NCI-H1092 treated with DMSO at 0.1 percent for 48 hours (cell line): ENCODE results near the gene SLC9A4.

ENCODE experiments used
- DNase-seq: peaks from one replicate; lab custom pipeline; 2025; lab: John Stamatoyannopoulos, UW

The SLC9A4 gene

GRCh38 chr2:102455061-102455670 lies 17.9 kb upstream of the SLC9A4 start:
- no peak for DNase-seq

GRCh38 chr2:102460467-102460866 lies 12.6 kb upstream of the SLC9A4 start:
- DNase-seq, result no peak

- DNase-seq, result no peak
These were observed 11.8 kb upstream of the SLC9A4 start for GRCh38 chr2:102461188-102461587.

- DNase-seq, result no peak
These were observed 9.9 kb upstream of the SLC9A4 start for GRCh38 chr2:102463160-102463559.

GRCh38 chr2:102470168-102470567 lies 2.9 kb upstream of the SLC9A4 start:
- no peak for DNase-seq

GRCh38 chr2:102473631-102474030 lies 605 bp downstream of the SLC9A4 start:
- no peak for DNase-seq

- no peak for DNase-seq
These were observed 1.8 kb downstream of the SLC9A4 start for GRCh38 chr2:102474785-102475184.

GRCh38 chr2:102478686-102479470 lies 5.9 kb downstream of the SLC9A4 start:
- no peak for DNase-seq

- DNase-seq, result no peak
These were observed 7.5 kb downstream of the SLC9A4 start for GRCh38 chr2:102480285-102481195.

- DNase-seq, result no peak
These were observed 8.9 kb downstream of the SLC9A4 start for GRCh38 chr2:102481931-102482330.

GRCh38 chr2:102483086-102483485 lies 10.1 kb downstream of the SLC9A4 start:
- no peak for DNase-seq

- DNase-seq, result no peak
These were observed 11.5 kb downstream of the SLC9A4 start for GRCh38 chr2:102484310-102485061.

GRCh38 chr2:102485147-102485785 lies 12.2 kb downstream of the SLC9A4 start:
- no peak for DNase-seq

- no peak for DNase-seq
These were observed 14.1 kb downstream of the SLC9A4 start for GRCh38 chr2:102486941-102487702.

GRCh38 chr2:102487761-102488462 lies 14.9 kb downstream of the SLC9A4 start:
- DNase-seq, result no peak

- DNase-seq, result no peak
These were observed 16.6 kb downstream of the SLC9A4 start for GRCh38 chr2:102489646-102490045.

GRCh38 chr2:102492006-102492405 lies 19.0 kb downstream of the SLC9A4 start:
- no peak for DNase-seq

GRCh38 chr2:102494570-102494969 lies 21.5 kb downstream of the SLC9A4 start:
- DNase-seq, result no peak

- DNase-seq, result no peak
These were observed 25.4 kb downstream of the SLC9A4 start for GRCh38 chr2:102498414-102498813.

GRCh38 chr2:102499558-102499957 lies 26.5 kb downstream of the SLC9A4 start:
- no peak for DNase-seq
